Astrocyte of the hippocampus (primary cell): ENCODE results near the gene TBC1D1.
"Not testable (repeated sequence)": the region's sequence is repeated elsewhere in the genome, so short reads cannot be mapped to it uniquely, and the experiment has no call there.

ENCODE experiments used
- DNase-seq: peaks from one replicate; pipeline ENCODE4 v3.0.0; 2011; ENCODE audit warnings: low read depth, low spot score

The TBC1D1 gene

GRCh38 chr4:37960679-37961450 lies 70.0 kb downstream of the TBC1D1 start:
- no peak for DNase-seq

DNA sequence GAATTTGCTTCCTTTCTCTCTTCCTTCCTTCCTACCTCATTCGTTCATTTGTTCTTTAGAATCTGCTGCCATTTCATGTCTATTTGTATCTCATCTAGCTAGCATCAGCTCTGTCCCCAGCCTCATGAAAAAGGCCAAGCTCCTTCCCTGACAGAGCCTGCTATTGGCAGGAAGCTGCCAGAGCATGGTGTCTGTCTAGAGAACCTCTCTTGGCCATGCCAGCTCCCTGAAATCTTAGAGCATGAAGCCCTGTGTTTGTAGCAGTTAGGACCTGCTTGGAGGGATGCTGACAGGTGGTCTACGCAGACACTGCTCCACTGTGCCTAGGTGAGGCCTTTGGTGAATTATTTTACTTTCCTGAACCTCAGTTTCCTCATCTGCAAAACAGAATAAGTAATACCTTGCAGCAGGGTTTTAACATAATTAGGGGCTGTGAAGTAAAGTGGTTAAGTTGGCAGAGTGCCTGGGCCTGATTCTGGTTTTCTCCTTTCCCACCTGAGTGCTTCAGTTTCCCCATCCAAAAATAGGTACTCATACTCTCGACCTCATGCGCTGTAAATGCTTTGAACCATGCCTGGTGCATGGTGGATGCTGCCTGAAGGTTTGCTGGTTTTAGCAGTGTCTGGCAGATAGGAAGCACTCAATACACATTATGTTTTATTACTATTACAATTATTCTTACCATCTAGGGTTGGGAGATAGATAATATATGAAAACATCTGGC lies 74.0 kb downstream of the TBC1D1 start:
- DNase-seq = no peak

DNA sequence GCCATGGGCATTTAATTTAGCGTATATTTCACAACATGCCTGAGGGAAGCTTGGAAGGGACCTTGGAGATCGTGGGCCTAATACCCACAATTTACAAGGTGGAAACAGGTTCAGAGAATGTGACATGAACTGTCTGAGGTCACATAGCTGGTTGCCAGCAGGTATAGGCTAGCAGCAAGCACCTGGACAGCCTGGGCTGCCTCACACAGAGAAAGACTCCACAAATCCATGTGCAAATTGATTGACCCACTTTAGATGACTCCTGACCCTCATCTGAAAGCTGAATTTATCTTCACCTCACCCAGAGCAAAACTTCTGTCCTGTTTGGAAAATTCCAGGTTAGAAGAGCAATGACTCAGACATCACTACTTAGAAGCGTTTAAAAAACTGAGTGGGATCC lies 75.2 kb downstream of the TBC1D1 start:
- no peak for DNase-seq

GRCh38 chr4:37967736-37968135 lies 76.9 kb downstream of the TBC1D1 start:
- no peak for DNase-seq

- no peak for DNase-seq
These were observed 77.9 kb downstream of the TBC1D1 start for GRCh38 chr4:37968747-37969146.

DNA sequence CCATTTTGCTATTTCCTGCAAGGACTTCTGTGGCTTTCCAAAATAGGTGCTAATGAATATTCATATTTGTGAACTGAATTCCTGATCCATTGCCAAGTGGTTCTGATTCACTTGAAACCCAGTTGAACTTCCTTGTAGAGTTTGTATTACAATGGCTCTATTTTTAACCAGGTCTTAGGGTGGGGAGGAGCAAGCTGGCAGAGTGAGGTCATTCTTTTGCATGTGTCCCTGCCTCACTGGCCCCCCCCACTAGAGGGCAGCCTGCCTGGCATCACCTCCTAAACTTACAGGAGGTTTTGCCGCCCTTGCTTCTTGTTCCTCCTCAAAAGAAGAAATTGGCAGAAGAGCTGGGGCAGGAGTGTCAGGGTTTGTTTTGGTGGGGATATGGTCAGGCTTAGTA lies 79.8 kb downstream of the TBC1D1 start:
- DNase-seq = peak; percentile 61

GRCh38 chr4:37971202-37971601 lies 80.3 kb downstream of the TBC1D1 start:
- DNase-seq = no peak

- DNase-seq = no peak
These were observed 82.6 kb downstream of the TBC1D1 start for GRCh38 chr4:37973441-37973840.

DNA sequence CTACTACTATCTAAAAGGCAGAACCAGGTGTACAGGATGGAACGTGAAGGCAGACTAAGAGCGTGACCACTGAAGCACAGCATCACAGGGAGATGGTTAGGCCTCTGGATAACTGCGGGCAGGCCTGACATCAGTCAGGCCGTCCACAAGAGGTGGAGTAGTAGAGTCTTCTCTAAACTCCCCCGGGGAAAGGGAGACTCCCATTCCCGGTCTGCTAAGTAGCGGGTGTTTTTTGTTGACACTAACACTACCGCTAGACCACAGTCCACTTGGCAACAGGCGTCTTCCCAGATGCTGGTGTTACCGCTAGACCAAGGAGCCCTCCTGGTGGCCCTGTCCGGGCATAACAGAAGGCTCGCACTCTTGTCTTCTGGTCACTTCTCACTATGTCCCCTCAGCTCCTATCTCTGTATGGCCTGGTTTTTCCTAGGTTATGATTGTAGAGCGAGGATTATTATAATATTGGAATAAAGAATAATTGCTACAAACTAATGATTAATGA lies 84.5 kb downstream of the TBC1D1 start:
- not testable (repeated sequence) for DNase-seq

DNA sequence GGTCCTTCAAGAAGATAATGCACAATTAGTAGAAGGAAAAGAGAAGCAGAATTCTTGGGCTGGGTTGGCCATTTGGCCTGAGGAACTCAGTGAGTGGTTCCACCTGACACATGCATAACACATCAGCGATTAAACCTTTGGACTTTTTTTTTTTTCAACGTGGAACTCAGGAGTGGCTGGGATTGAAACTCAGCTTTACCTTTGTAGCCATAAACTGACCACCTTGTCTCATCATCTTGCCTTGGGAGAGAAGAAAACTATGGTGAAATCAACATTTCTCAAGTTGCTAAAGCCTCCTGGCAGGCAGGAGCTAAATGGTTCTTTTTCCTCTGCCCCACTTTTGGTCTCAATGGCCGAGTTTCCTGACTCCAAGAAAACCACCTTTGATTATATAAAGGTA lies 85.6 kb downstream of the TBC1D1 start:
- DNase-seq = no peak

- peak; percentile 90 for DNase-seq
These were observed 86.1 kb downstream of the TBC1D1 start for GRCh38 chr4:37976991-37977470.

DNA sequence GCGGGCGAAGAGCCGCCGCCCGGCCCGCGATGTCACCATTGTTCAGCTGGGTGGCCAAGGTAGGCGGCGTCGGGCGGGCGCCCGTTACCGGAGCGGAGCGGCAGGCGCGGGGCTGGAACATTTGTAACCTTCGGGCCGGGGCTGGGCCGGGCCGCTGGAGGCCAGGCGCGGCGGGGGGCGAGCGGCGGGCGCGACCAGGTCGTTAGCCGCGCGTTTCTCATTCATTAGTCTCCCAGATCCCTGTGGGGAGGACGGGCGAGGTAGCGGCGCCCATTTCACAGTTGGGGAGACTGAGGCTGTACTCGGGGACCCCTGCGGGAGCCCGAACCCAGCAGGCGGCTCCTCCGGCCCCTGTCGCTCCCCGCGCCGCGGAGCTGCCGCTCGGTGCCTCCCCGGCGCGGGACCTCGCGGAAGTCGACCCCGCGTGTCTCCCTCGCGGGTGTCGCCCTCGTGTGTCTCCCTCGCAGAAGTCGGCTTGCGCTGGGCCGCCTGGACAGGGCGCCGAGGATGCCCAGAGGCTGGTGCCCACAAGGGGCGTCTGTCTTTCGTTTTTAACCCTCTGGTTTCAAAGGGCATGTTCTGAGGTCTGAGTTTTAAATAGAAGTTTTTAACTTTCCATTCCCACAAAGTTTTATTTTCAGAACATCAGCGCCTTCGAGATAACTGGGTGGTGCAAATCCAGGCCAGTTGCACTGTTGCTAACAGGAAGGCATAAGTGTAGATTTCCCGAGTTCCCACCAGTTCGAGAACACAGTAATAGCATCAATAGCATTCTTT lies 86.8 kb downstream of the TBC1D1 start:
- DNase-seq = peak; percentile 86

DNA sequence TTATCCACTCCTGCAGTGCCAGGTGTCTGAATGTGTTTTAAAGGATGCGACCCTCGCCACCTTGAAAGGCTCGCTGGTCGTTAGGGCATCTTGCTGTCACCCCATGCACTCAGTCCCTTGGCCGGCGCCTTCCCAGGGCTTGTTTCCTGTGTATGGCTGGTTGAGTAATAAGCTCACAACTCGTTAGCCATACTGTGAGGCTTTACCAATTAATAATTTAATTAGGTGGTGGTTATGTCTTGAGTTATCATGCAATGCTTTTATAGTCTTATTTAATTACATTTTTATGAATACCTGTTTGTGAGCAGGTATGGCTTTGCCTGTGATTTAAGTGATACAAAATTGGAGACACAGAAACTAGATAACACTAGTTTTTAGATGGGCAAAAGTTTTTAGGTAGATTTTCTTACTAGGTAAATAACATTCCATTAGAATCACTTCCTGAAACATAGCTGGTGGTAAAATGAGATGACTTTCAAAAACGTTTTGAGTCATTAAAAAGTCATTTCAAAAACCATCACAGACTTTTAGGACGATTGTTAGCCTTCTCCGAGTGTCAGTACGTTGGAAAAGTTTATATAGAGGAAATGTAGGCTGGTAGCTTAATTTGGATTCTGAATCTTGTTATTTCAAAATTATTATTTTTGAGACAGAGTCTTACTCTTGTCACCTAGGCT lies 87.5 kb downstream of the TBC1D1 start:
- peak; percentile 37 for DNase-seq

- DNase-seq = no peak
These were observed 89.4 kb downstream of the TBC1D1 start for GRCh38 chr4:37980246-37980645.

DNA sequence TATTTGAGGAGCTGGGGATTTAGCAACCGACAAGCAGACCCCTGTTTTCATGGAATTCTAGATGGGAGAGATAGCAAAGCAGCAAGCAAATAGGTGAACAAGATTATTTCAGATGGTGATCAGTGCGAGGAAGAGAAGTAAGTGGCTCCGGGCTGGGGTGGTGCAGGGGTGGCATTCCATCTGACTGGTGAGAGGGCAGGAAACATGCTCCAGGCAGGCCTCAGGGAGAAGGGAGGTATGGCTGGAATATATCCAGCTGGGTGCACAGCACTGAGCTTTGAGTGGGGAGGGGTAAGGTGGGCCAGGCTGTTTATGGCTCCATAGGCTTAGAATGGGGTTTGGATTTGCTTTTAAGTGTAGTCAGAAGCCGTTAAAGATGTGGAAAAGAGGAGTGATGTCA lies 90.5 kb downstream of the TBC1D1 start:
- no peak for DNase-seq

DNA sequence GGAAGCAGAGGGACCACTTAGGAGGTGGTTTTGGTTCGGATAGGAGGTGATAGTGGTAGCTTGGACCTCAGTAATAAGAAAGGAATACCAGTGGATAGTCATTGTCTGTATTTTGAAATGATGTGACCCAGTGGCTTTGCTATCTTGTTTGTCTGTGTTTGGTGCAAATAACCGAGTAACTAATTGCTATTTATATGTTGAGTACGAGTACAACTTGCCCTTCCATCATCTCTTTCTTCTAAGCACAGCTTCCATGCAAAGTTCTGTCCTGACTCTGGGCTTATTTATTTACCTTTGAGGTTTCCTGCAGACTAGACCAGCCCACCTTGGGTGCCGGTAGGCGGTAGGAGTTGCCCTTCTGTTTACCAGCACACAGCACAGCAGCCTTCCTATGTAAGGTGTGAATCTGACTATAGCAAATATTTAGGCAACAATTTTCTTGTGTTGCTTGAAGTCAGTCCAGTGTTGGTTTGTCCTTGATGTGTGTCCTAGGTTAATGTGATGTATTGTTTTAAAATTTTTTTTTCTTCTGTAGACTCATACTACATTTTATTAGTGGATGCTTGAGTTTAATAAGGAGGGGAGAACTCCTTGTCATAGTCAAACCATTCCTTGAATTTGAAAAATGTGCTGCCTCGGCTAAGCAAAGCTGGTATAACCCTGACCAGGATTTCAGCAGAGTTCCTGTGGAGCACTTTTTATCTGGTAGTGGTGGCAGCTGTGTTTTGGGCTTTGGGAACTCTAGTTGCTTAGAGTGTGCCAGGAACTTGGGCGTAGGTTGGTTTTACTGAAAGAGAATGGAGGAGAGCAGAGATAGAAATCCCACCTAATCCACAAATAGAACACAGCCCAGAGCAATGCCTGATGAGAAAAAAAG lies 91.2 kb downstream of the TBC1D1 start:
- DNase-seq = peak; percentile 72

DNA sequence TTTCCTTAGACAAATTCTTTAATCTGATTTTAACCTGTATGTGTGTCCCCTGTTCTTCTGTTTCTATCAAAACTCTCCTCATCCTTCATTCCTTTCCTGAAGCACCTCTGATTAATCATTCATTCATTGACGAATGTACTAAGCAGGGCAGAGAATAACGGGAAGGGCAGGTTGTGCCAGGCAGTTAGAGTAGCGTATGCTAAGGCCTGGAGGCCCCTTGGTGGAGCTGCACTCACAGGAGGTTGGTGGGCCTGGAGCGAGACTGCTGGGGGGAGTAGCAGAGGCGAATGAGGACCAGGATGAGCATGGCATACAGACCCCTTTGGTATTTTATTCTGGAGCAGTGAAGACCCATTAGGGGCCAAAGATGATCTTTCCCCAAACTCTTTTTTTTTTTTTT lies 91.9 kb downstream of the TBC1D1 start:
- no peak for DNase-seq

DNA sequence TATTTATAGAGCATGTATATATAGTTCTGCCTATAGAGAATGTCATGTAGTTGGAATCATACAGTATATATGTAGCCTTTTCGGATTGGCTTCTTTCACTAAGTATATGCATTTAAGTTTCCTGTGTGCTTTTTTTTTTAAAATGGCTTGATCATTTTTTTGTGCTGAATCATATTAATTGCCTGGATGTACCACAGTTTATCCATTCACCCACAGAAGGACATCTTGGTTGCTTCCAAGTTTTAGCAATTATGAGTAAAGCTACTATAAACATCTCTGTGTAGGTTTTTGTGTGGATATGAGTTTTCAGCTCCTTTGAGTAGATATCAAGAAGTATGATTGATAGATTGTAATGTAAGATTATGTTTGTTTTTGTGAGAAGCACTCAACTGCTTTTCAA lies 93.1 kb downstream of the TBC1D1 start:
- DNase-seq = no peak

- DNase-seq = no peak
These were observed 94.9 kb downstream of the TBC1D1 start for GRCh38 chr4:37985730-37986275.

GRCh38 chr4:37988670-37989069 lies 97.8 kb downstream of the TBC1D1 start:
- peak; percentile 67 for DNase-seq
